ENCODE results near the gene AMN. TPM values are rescaled to one million over a fixed set of nuclear protein-coding genes. Genes with fewer than 3 reads are reported as not detected.

Gene AMN
- polyA plus RNA-seq, 1 donor from 2014 or later = 0.15 TPM

GRCh38 chr14:102891111-102891510, 31.4 kb upstream of the AMN start:
- Histone ChIP-seq H4K20me1 (ENCODE audit: insufficient read depth) (no peaks in the 10 kb centered on the region), H3K9me3 (ENCODE audit: low read length) (no peaks in the 10 kb centered on the region), H3K36me3 (ENCODE audit: insufficient read depth, low read length) (peaks cover 3% of the 10 kb centered on the region), H3K79me2 (replicated peaks; ENCODE audit: insufficient read depth, low read length) (no peaks in the 10 kb centered on the region), H3K4me3 (ENCODE audit: low read length) (no peak overlapping the region), H3K27ac (ENCODE audit: low read length) (no peak overlapping the region), H3K27me3 (ENCODE audit: insufficient read depth, low read depth, low read length) (no peaks in the 10 kb centered on the region), H2AFZ (ENCODE audit: low read depth, low read length) (no peak overlapping the region), H3F3A (ENCODE audit: insufficient read depth, low read length, poor library complexity, severe bottlenecking) (no peaks in the 10 kb centered on the region), H3K9ac (ENCODE audit: low read length) (no peak overlapping the region), H3K9me2 (ENCODE audit: insufficient read depth, low read length) (no peaks in the 10 kb centered on the region), H3K4me2 (ENCODE audit: low read length) (no peak overlapping the region)
- no peak for TF ChIP-seq RAD21 (conservative IDR thresholded peaks at IDR 0.05)
- no peak for TF ChIP-seq MXI1 (conservative IDR thresholded peaks at IDR 0.05; ENCODE audit: poor library complexity, severe bottlenecking)
- no peak for TF ChIP-seq TAF1 (IDR thresholded peaks at IDR 0.05; ENCODE audit: low read depth)
- no peak for TF ChIP-seq CTCF (IDR thresholded peaks at IDR 0.05; ENCODE audit: poor library complexity, severe bottlenecking)
- no peak for TF ChIP-seq REST (IDR thresholded peaks at IDR 0.05; ENCODE audit: borderline replicate concordance)

DNA sequence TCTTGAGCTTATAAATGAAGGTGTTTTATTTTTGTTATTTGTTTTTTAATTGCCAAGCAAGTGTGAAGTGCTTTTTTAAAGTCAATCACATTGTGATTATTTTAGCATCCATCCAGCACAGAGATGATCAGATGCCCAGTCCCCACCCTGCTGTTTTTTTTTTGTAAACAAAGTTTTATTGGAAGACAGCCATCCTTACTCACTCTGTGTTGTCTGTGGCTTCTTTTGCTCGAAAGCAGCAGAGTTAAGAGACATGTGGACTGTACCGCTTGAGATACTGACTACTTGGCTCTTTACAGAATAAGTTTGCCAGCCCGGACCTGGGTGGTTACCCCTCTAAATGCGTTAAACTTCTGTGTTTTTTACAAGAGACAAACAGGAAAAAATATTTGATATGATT, 30.9 kb upstream of the AMN start:
- no peak overlapping the region for H3K4me3 ChIP-seq (ENCODE audit: low read length)
- no peak overlapping the region for H3K9ac ChIP-seq (ENCODE audit: low read length)
- H4K20me1 ChIP-seq (ENCODE audit: insufficient read depth) = no peaks in the 10 kb centered on the region
- no peak overlapping the region for H2AFZ ChIP-seq (ENCODE audit: low read depth, low read length)
- H3K27ac ChIP-seq (ENCODE audit: low read length) = no peak overlapping the region
- H3K4me2 ChIP-seq (ENCODE audit: low read length) = no peak overlapping the region
- H3K79me2 ChIP-seq (replicated peaks; ENCODE audit: insufficient read depth, low read length) = no peaks in the 10 kb centered on the region
- no peaks in the 10 kb centered on the region for H3K9me2 ChIP-seq (ENCODE audit: insufficient read depth, low read length)
- H3F3A ChIP-seq (ENCODE audit: insufficient read depth, low read length, poor library complexity, severe bottlenecking) = no peaks in the 10 kb centered on the region
- no peaks in the 10 kb centered on the region for H3K9me3 ChIP-seq (ENCODE audit: low read length)
- H3K27me3 ChIP-seq (ENCODE audit: insufficient read depth, low read depth, low read length) = no peaks in the 10 kb centered on the region
- TF ChIP-seq SMC3 (conservative IDR thresholded peaks at IDR 0.05; ENCODE audit: poor library complexity) (no peak), MXI1 (conservative IDR thresholded peaks at IDR 0.05; ENCODE audit: poor library complexity, severe bottlenecking) (no peak), RAD21 (conservative IDR thresholded peaks at IDR 0.05) (no peak), EZH2 (IDR thresholded peaks at IDR 0.05; ENCODE audit: borderline replicate concordance, insufficient read depth, low read length, poor library complexity, severe bottlenecking) (no peak), TAF1 (IDR thresholded peaks at IDR 0.05; ENCODE audit: low read depth) (no peak), REST (IDR thresholded peaks at IDR 0.05; ENCODE audit: borderline replicate concordance) (no peak), POLR2AphosphoS5 (IDR thresholded peaks at IDR 0.05) (no peak), EP300 (conservative IDR thresholded peaks at IDR 0.05; ENCODE audit: poor library complexity, severe bottlenecking) (no peak), CTCF (IDR thresholded peaks at IDR 0.05; ENCODE audit: poor library complexity, severe bottlenecking) (no peak)
- H3K36me3 ChIP-seq (ENCODE audit: insufficient read depth, low read length) = peaks cover 3% of the 10 kb centered on the region
